Colon (tissue), 2 donors: Measurements from ENCODE around the gene DIAPH1.

Experiments used
- FAIRE-seq: peaks from 2 replicates; lab custom pipeline; 2012; peaks lifted over from hg19 to GRCh38; lab: Jason Lieb, UNC
- donor health status: control.
- donor health status: control.

DIAPH1 gene

DNA sequence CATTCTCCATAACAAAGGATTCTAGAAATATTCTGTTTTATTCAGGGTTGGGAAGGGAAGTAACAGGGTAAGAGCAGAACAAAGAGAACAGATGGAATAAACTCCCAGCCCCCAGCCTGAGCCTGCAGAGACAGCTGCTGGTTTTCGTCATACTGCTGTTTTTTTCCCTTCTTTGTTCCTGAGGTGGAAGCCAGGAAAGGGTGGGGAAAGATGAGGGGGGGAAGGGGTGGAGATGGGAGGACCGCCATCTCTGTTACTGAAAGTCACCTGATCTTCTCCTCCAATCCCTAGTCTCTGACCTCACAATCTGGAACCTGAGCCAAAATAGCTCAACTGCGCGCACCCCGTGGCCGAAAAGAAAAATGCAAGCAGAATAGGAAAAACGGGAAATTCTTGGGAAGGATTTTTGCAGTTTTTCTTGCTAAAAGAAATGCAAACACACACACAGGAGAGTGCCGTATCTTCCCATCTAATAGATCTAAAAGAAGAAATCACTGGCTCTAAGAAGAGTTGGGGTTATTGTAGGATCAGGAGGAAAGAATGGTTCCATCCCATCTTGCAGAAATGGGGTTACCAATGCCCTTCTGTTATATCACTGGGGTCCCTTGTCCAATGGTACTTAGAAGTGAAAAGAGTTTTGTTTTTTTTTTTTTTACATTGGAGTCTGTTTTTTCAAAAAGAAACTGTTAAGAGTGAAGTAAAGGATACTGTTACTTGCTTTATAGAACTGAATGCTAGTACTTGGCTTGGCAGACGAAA is 57.9 kb downstream of the DIAPH1 start:
- FAIRE-seq = no peak

DNA sequence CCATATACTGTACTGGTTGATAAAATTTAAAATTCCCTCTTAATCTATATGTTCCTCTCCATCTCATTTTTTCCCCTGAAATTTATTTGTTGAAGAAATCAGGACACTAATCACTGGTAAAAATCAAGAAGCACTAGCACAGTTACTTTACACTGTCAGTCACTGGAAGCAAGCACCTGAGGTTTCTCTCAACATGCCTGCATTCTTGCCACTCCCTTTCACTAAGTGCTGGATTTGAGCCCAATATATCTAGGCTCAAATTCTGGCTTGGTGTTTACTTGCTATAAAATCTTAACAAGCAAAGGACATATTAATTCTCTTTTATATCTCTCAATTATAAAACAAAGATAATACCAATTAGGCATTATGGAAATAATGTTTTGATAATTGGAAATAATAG is 58.6 kb downstream of the DIAPH1 start:
- FAIRE-seq = peak; percentile 38

DNA sequence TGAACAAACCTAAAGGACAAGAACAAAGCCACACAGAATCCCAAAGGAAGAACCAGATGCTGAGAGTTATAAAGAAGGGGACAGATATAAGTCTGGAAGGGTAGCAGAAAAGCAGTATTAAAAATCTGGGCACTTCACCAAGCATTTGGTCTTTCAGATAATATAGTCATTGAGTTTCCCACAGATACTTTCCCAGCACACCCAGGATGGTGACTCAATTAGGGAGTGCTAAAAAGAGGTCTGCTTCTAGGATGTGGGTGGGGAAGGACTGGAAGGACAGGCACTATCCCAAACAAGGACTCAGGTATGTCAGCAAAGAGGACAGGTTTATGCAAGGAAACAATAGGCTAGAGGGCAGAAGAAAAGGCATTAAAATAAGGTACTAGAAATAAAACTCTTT is 59.3 kb downstream of the DIAPH1 start:
- no peak for FAIRE-seq

DNA sequence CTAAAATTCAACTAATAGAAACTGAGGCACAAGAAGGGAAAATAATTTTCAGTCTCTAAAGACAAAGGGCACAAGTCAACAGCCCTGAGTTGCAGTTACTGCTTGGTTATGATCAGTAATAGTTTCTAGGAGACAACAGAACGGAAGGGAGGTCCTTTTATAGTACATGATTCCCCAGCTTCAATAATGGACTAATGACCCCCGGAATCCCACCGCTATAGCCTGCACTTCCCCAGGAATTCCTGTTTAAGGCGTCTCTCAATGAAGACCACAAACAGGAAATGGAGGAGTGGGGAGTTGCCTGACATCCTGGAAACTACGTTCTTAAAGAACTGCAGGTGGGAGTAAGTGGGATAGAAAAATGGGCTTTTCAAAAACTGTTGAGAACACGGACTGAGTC is 60.6 kb downstream of the DIAPH1 start:
- FAIRE-seq = no peak

DNA sequence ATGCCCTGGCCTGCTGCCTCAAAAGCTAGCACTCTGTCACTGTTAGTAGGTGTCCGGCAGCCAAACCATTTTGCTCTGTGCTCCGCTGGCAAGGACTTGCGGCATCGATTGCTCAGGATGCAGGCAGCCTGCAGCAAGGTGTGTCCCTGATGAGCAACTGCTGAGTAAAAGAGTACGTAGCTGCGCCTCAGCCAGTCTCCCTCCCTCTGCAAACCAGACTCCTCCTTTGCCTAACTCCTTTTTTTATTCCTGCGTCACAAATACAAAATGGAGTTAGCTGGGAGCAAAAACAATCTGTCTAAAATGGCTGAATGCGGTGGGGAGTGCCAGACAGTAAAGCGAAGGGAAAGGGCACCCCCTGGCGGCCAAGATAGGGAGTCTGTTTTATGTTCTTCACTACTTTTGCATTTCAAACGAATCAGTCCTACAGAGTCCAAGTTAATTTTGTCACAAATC is 61.1 kb downstream of the DIAPH1 start:
- no peak for FAIRE-seq

DNA sequence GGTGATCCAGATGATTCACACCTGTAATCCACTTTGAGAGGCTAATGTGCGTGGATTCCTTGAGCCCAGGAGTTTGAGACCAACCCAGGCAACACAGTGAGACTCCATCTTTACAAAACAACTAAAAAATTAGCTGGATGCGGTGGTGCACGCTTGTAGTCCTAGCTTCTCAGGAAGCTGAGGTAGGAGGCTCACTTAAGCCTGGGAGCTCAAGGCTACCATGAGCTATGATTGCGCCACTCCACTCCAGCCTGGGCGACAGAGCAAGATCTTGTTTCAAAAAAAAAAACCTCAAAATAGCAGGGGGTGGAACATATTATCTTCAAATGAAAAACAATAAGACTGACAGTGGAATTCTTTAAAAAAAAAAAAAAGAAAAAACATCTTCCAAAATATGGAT is 70.9 kb downstream of the DIAPH1 start:
- no peak for FAIRE-seq

DNA sequence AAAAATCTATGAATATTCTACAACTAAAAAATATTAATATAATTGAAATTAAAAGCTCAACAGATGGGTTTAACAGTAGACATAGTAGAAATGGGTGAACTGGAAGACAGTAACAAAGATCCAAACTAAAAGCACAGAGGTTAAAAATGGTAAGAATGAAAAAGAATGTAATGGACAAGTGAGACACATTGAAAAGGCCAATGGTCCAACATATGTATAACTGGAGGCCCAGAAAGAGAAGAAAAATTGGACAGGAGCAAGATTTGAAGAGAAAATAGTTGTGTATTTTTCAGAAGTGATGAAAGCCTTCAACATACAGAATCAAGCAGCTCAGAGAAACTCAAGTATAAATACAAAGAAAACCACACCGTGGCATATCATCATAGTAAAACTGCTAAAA is 71.3 kb downstream of the DIAPH1 start:
- no peak for FAIRE-seq

DNA sequence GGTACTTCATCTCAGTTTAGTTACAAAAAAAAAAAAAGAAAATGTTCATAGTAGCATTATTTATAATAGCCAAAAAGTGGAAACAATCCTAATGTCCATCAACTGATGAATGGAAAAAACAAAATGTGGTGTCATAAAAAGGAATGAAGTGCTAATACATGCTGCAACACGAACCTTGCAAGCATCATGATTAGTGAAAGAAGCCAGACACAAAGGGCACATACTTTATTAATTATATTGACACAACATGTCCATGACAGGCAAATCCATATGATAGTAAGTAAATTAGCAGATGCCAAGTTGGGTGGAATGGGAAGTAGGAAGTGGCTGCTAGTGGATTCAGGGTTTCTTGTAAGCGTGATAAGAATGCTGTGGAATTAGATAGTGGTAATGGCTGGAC is 75.7 kb downstream of the DIAPH1 start:
- FAIRE-seq = no peak

DNA sequence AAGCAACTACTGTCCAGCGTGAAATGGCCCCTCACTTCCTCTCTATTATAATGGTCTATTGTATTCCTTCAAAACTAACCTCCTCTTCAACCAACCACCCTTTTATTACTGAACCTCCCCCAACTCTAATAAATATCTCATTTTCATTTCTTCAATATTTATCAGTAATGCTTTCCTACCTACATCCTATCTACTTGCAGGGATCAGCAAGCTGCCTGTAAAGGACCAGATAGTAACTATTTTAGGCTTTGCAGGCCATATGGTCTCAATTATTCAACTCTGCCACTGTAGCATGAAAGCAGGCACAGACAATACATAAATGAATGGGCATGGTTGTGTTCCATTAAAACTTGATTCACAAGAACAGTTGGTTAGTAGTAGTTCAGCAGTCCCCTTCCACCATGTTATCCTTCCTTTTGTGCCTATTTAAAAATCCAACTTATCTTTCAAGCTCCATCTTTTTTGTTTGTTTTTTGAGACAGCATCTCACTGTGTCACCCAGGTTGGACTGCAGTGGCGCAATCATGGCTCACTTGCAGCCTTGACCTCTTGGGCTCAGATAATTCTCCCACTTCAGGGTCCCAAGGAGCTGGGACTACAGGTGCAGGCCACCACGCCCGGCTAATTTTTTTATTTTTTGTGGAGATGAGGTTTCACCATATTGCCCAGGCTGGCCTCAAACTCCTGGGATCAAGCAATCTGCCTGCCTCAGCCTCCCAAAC is 84.1 kb downstream of the DIAPH1 start:
- FAIRE-seq = no peak

DNA sequence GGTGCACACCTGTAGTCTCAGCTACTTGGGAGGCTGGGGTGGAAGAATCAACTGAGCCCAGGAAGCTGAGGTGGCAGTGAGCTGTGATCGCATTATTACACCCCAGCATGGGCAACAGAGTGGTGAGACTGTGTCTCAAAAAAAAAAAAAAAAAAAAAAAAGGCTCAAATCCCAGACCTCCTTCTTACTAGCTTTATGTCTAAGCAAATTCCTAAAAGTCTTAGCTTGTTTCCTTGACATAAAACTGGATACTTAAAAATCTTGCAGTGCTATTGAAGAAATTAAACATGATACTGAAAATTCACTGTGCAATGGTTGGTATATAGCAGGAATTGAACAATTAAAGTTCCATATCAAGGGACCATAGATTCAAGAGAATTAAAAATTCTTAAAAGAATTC is 84.9 kb downstream of the DIAPH1 start:
- FAIRE-seq = no peak

DNA sequence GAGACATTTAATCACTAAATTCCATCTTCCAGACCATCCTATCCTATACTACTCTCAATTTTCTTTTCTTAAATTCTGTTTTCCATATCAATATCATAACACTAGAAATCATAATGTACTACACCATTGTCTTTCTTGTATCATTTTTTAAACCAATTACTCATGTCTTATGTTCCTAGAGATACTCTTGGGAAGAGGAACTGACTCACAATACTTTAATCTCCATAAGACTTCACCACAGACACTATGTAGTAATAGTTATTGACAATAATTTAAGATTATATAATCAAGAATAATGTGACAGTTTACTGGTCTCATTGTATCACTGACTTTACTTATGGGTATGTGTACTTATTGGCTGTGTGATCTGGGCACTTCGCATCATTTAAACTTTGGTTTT is 86.1 kb downstream of the DIAPH1 start:
- FAIRE-seq = no peak

DNA sequence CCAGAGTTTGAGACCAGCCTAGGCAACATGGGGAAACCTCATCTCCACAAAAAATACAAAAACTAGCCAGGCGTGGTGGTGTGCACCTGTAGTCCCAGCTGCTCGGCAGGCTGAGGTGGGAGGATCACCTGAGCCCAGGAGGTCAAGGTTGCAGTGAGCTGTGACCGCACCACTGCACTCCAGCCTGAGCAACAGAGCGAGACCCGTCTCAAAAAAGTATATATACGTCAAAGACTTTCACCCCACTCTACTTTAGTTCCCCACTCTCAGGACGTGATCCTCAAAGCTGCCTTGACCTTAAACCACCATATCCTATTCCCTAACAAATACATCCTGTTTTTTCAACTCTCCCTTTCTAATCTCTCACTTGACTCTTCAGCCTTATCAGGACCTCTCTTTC is 88.9 kb downstream of the DIAPH1 start:
- no peak for FAIRE-seq

DNA sequence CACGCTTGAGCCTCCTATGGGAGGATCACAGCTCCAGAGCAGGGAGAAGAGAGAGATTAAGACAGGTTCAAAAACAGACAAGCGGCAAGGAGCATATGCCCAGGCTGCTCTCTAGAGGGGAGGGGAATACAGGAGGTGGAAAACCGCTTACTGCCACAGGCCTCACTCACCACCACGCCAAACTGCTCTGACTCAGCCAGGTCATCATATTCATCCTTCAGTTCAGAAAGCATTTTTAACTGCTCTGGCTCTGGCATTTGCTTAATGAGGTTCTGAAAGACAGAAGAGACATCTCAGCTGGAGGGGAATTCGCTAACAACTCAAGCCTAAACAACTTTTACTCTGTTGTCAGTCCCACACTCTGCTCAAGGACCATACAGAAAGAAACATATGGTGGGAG is 89.8 kb downstream of the DIAPH1 start:
- no peak for FAIRE-seq

DNA sequence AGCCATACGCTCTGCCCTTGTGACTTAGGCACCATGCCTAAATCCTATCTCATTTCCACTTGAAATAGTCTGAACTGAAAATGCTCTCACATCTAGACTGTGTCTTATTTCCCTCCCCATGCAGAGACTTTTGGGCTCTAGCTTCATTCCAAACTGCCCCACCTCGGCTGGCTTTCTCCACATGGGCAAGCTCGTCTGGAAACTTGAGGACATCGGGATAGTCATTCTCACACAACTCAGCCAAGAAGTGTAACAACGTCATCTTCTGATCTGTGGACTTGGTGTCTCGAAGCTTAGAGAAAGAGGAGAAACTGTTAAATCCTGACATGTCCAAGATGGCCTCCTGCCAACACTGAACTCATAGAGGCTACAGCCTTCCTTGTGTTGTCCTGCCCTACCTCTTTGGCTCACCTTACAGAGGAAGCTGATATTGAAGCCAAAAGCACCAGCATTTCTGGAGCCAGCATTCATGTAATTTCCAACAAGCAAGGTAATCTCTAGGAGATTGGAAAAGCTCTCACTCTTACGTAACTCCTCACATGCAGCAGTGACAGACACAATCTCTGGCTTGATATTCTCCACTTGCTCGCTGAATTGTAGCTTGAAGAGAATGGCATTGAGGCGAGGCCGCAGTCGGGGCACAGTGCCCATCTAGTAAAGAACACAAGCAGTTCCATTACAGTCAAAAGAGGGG is 90.4 kb downstream of the DIAPH1 start:
- no peak for FAIRE-seq

DNA sequence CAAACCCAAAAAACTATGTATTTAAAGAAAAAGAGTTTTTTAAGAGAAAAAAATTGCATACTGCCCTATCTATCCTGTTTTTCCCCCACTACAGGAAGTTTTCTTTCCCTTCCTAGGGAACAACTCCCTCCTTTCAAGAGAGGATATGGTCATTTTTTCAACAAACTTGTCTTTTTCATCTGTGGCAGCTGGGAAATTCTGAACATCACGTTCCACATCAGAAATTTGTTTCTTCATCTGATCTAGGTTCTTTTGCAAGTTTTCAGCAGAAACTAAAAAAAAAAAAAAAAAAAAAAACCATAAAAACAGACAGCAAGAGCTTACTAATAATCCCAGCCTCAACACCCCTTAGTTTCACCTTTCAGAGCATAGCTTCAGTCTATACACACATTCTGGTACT is 91.4 kb downstream of the DIAPH1 start:
- FAIRE-seq = no peak

DNA sequence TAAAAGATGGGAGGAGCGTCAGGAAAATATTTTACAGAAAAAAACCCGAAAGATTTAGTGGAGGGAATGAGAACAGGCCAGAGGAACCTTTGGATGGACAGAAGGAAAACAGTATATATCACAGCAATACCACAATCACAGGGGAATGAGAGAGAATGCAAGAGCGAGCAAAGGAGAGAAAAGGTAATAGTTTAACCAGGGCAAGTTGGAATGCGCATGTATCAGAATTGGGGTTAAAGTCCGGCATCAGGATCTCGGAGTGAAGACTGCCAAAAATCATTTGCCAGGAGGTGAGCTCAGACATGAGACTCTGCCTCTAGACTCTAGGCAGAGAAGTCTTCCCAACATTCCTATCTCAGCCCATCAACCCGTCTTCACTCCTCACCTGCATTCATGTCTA is 93.1 kb downstream of the DIAPH1 start:
- no peak for FAIRE-seq

DNA sequence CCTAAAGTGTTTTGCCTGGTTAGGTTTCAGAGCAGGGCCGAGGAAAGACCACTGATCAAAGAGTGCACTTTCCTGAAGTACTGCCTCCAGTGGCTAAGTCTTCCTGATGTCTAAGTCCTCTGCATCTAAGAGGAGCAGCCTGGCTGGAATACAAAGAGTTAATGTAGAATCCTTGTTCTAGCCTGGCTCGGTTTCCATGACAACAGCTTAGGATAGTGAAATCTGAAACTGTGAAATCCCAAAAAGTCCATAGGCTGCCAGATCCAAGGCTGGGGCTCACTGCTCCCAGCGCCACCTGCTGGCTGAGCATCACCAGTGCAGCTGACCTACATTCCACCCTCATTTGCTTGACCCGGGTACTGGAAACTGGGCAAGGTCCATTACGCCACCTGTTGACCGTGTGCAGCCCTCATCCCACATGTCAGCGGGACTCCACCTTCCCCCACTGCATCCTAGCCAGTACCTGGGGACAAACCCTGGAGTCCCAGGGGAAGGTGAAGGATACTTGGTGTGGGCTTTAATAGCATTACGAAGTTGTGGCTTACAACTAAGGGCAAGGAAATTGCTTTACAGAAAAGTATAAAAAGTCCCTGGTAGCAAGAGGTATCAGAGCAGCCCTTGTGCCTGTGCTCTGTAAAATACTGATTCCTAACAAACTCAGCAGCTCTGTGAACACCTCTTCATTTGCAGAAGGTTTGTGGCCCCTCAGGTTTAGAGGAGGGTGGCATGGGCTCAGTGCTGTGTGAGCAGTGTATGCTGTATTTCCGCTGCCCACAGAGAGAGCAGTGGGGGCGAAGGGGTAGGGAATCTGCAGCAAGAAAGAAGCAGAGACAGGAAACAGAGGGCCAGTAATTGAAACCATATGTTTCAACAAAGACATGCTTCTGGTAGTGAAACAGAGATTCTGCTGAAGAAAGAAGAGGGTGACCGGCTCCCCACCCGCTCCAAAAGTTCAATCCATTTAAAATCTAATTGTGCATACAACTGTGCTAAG is 93.9 kb downstream of the DIAPH1 start:
- FAIRE-seq = no peak

DNA sequence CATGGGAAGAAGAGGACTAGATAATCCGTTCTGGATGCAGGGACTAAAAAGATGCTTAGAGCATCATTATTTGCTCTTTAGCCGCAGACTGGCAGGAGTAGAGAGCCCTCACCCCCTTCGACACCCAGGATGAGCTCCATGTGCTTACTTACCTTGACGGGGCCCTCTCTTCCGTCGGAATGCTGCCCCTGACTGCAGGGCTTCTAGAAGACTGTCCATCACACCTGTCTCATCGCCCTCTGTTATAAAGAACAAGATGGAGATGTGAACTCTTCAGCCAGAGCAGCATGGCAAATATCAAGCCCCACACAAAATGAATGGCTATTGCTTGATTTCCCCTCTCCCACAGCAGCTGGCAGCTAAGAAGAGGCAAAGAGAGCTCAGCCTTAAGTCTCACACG is 94.8 kb downstream of the DIAPH1 start:
- FAIRE-seq = no peak

DNA sequence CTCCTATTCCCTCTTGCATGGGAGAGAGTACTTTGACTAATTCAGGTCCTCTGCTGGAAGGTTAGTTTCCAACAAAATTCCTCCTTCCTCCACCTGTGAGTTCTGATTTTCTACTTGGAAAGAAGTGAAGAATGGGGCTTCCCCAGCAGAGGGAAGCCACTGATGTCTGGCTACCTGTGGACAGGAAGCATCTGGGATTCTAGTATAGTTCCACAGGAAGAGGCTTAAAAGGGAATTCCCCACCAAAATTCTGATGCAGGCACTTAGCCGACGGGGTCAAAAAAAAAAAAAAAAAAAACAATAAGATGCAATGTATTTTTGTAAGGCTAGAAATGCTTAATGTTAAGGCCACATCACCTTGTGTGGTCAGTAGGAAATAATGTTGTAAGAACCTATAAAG is 96.5 kb downstream of the DIAPH1 start:
- no peak for FAIRE-seq

DNA sequence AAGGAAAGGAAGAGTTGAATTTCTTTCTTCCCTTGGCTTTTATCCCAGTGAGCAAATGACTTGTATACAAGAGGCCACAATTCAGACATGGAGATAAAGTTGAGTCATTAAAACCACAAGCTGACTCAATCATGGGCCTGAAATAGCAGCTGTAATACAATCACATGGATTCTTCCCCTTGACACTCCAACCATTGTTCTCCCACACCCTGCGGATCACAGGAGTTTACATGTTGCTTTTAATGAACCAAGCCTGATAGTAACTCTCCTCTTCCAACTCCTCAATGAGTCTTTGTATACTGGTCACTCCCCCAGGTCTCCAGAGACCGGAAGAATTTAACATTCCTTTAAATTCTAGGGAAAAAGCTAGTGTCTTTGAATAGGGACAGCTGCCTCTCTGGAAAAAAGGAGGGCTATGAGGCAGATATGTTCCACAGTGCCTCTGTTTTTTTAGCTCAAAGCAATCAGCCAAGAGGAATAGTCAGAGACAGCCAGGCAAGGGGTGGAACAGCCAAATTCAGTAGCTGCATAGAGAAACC is 97.5 kb downstream of the DIAPH1 start:
- no peak for FAIRE-seq
